Astrocyte (in vitro differentiated cells and primary cell): ENCODE results near the gene CDC34.

ENCODE experiments used
- CTCF ChIP-seq: IDR thresholded peaks from 2 replicates; pipeline ENCODE4 v1.5.1; 2011; ENCODE audit warnings: low read depth, mild to moderate bottlenecking, inconsistent platforms, low read length, moderate library complexity; ENCODE audit not compliant: insufficient read depth
- EZH2 ChIP-seq: IDR thresholded peaks from 2 replicates; pipeline ENCODE4 v1.6.1; 2012; ENCODE audit warnings: mild to moderate bottlenecking, low read length, inconsistent platforms; ENCODE audit not compliant: insufficient read depth

- no peak for TF ChIP-seq CTCF
- no peak for TF ChIP-seq EZH2
Observed at GRCh38 chr19:543910-544608, 12.5 kb downstream of the CDC34 start, which contains the start of gene GZMM.
